Dendritic cell treated with granulocyte-macrophage colony-stimulating factor and Interleukin-4, amounts not matched to agents 40 ng/mL and 50 ng/mL, for 4 days (primary cell): ENCODE measurements around the gene DNAH10.

ENCODE experiments used
- H3K27ac Mint-ChIP-seq: one replicate; pipeline ENCODE4 v1.8.0; 2022; ENCODE audit warnings: mild to moderate bottlenecking, mixed read lengths
- H3K27me3 Mint-ChIP-seq: one replicate; pipeline ENCODE4 v1.8.0; 2022; ENCODE audit warnings: mild to moderate bottlenecking, mixed read lengths
- H3K36me3 Mint-ChIP-seq: one replicate; pipeline ENCODE4 v1.8.0; 2022; ENCODE audit warnings: low read depth, mixed read lengths
- H3K4me1 Mint-ChIP-seq: one replicate; pipeline ENCODE4 v1.8.0; 2022; ENCODE audit warnings: low read depth, mixed read lengths
- H3K4me3 Mint-ChIP-seq: one replicate; pipeline ENCODE4 v1.8.0; 2022; ENCODE audit warnings: mild to moderate bottlenecking, moderate library complexity, mixed read lengths
- H3K9me3 Mint-ChIP-seq: one replicate; pipeline ENCODE4 v1.8.0; 2022; ENCODE audit warnings: mixed read lengths
- intact Hi-C: fragments of 100-400 bp; cut with micrococcal nuclease; formaldehyde crosslinking; loops from one replicate; pipeline ENCODE4 v1.15.0; 2022

The DNAH10 gene

DNA sequence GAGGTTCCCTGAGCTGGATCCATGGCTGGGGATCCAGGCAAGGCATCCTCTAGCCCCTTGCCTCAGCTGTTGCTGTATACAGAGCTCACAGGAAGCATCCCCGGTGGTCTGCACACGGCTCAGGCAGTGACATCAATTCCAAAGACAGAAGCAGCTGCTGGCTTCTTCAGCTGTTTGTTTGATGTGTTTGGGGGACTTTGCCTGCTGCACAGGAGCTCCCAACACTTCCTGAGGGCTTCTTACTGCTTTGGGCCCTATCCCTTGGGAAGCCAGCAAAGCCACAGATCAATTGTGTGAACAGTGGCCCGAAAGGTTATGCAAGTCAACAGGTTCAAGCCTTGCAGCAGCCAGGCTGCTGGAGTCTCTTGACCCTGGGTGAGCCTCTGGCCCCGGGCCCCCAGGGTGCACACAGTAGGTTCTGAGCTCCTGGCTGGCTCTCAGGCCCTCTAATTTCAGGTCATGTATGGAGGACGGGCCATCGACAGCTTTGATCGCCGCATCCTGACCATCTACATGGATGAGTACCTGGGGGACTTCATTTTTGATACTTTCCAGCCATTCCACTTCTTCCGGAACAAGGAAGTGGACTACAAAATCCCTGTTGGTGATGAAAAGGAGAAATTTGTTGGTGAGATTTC, 168.0 kb downstream of the DNAH10 start:
- Mint-ChIP-seq H3K4me3 (no peak overlapping the region), H3K27me3 (peaks cover 21% of the 10 kb centered on the region), H3K36me3 (no peaks in the 10 kb centered on the region), H3K9me3 (no peaks in the 10 kb centered on the region), H3K27ac (no peak overlapping the region), H3K4me1 (peaks cover 17% of the 10 kb centered on the region)
- intact Hi-C loops: no loop called here

DNA sequence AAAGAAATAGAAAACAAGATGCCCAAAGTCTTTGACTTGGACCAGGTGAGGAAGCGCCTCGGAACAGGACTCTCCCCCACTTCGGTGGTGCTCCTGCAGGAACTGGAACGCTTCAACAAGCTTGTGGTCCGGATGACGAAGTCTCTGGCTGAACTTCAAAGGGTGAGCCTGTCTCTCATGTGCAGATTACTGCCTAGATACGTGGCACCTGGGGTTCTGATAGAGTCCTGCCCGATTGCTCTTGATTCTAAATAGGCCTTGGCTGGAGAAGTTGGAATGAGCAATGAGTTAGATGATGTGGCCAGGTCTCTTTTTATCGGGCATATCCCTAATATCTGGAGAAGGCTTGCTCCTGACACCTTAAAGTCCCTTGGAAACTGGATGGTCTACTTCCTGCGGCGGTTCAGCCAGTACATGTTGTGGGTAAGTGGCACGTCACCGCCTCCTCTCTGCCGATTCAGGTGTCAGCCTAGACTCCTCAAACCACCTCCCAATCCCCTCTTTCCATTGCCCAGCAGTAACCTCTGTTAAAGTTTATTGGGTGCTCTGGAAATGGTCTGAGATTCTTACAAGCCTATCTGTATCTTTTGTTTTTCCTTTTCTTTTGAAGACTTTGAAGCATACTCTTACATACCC, 169.7 kb downstream of the DNAH10 start:
- H3K4me3 Mint-ChIP-seq: no peak overlapping the region
- H3K36me3 Mint-ChIP-seq: peaks cover 10% of the 10 kb centered on the region
- H3K27ac Mint-ChIP-seq: no peak overlapping the region
- H3K4me1 Mint-ChIP-seq: peaks cover 17% of the 10 kb centered on the region
- H3K27me3 Mint-ChIP-seq: peaks cover 19% of the 10 kb centered on the region
- intact Hi-C loops: no loop called here
- H3K9me3 Mint-ChIP-seq: no peaks in the 10 kb centered on the region

DNA sequence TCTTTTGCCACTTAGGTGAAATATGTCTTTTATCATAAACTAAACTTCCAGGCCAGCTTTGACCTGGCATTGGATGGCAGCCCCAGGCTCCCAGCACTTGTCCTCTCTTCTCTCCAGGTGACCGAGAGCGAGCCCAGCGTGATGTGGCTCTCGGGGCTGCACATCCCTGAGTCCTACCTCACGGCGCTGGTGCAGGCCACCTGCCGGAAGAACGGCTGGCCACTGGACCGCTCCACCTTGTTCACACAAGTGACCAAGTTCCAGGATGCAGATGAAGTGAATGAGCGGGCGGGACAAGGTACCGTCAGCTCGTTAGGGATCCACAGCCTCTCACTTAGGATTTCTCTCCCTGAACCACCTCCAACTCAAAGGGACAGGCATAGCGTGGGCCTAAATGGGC, 171.1 kb downstream of the DNAH10 start:
- H3K36me3 Mint-ChIP-seq: peaks cover 21% of the 10 kb centered on the region
- H3K4me3 Mint-ChIP-seq: no peak overlapping the region
- no peak overlapping the region for H3K27ac Mint-ChIP-seq
- intact Hi-C loops: no loop called here
- peaks cover 18% of the 10 kb centered on the region for H3K4me1 Mint-ChIP-seq
- H3K27me3 Mint-ChIP-seq: peaks cover 10% of the 10 kb centered on the region
- H3K9me3 Mint-ChIP-seq: no peaks in the 10 kb centered on the region

DNA sequence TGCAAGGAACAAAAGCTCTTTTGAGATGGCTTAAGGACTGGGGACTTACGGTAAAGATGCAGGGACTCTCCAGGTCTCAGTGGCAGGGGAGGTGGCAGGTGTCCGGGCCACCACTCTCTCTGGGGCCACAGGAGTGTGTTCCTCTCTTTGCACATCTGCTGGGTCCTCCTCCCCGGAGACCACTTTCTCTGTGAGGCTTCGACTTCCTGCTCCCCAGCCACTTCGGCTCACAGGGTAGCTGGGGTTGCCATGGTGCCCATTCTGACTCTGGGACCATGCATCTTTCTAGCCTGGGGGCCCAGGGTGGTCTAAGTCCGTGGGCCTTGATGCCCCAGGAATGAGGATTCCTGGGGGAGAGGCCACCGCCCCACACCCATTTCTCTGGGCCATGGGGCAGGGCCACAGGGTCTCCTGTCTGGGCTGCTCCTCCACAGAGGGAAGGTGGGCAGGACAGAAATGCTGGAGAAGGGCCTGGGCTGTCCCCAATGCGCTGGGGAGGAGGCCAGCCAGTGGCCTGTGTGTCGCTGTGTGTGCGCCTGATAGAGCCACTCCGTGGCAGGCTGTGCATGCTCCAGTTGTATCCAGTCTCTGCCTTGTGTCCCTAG, 172.0 kb downstream of the DNAH10 start:
- peaks cover 18% of the 10 kb centered on the region for H3K4me1 Mint-ChIP-seq
- H3K36me3 Mint-ChIP-seq: peaks cover 21% of the 10 kb centered on the region
- no peak overlapping the region for H3K27ac Mint-ChIP-seq
- H3K27me3 Mint-ChIP-seq: peaks cover 10% of the 10 kb centered on the region
- intact Hi-C loops: no loop called here
- H3K9me3 Mint-ChIP-seq: no peaks in the 10 kb centered on the region
- no peak overlapping the region for H3K4me3 Mint-ChIP-seq

DNA sequence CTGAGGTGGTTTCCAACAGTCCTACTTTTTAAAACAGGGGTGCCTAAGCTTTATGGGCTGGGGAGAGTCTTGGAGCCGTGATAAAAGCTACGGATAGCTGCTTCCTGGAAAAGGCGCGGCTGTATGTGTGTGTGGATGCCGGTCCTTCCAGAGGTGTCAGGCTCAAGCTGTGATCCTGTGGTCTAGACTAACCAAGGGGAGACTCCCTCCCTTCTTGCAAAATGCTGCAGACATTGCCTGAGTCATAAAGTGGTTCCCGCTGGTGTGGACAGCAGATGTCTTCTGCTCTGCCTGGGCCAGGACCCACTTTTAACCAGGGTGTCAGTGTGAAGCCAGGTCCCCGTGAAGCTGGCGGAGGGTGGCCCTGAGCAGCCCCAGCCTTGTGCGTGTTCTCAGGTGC, 172.7 kb downstream of the DNAH10 start:
- Mint-ChIP-seq H3K4me1 (peaks cover 21% of the 10 kb centered on the region), H3K9me3 (no peaks in the 10 kb centered on the region), H3K4me3 (no peak overlapping the region), H3K36me3 (peaks cover 21% of the 10 kb centered on the region), H3K27me3 (peaks cover 10% of the 10 kb centered on the region), H3K27ac (no peak overlapping the region)
- intact Hi-C loops: no loop called here

DNA sequence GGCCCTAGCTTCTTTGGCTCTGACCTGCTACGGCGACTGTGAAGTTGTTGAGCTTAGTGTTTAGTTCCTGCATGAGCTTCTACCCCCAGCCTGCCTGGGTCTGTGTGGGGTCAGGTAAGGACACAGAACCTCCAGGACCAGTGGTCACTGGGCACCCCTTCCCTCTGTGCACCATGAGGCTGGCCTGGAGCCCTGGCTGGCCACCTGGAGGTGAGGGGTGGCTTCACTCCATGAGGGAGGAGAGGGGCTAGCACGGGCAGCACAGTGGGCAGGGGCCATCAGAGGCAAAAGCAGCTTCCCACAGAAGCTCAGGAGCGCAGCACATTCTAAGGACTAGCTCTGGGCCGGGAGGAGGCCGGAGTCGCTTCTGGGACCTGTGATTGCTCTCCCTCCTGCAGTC, 173.9 kb downstream of the DNAH10 start:
- H3K4me3 Mint-ChIP-seq: no peak overlapping the region

DNA sequence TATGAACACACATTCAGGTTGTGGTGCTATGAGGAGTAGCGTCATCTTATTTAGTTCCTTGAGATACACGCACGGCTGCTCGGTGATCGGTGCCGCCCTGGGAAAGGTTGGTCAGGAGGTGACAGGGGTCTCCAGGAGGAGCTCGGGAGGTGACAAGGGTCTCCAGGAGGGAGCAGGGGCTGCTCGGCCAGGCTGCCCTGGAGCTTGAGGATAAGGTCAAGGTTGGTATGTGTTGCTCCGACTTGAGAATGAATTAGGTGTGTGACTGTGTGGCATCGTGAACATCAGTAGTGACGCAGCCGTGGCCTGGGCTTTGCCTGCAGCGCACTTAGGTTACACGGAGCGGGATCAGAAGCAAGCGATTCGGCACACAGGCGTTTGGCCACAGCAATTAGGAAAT, 174.4 kb downstream of the DNAH10 start:
- peaks cover 33% of the 10 kb centered on the region for H3K4me1 Mint-ChIP-seq
- intact Hi-C loops: no loop called here
- peaks cover 8% of the 10 kb centered on the region for H3K27me3 Mint-ChIP-seq
- H3K27ac Mint-ChIP-seq: no peak overlapping the region
- H3K9me3 Mint-ChIP-seq: peaks cover 3% of the 10 kb centered on the region
- peaks cover 35% of the 10 kb centered on the region for H3K36me3 Mint-ChIP-seq
- H3K4me3 Mint-ChIP-seq: no peak overlapping the region

More for the DNA sequence above, 173.9 kb downstream of the DNAH10 start:
- Mint-ChIP-seq H3K27me3 (peaks cover 10% of the 10 kb centered on the region), H3K9me3 (no peaks in the 10 kb centered on the region), H3K4me1 (peaks cover 28% of the 10 kb centered on the region), H3K36me3 (peaks cover 30% of the 10 kb centered on the region), H3K27ac (no peak overlapping the region)
- intact Hi-C loops: no loop called here

DNA sequence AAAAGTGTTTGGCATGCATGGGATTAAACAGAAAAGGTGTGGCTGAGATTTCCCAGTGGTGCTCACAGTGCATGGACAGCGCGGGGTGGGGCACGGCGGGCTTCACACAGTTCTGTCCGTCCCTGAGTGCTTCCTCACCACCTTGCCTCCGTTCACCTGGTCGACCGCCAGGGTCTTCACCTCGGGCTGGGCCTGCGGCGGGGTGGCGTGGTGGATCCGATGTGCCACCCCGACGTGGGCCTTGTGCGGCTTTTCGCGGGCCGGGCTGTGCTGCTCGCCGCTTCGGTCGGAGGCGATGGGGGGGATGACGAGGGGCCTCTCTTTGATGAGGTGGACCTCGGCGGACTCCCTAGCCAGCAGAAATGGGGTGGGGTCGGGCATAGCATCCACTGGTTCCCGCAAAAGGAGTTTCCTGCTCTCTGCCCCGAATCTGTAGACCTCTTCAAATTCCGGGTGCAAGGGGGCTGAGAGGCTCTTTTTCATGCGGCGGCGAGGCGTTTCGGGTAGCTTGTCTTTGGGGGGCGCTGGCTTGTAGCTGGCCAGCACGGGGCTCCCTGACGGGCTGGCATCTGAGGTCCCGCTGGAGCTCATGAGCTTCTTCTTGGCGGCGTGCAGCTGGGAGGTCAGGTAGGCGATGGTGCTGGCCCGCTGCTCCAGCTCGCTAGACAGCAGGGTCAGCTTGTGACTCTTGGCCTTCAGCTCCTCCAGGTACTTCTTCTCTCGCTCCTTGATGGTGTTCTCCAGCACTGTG, 175.0 kb downstream of the DNAH10 start:
- intact Hi-C loops: no loop called here
- H3K27ac Mint-ChIP-seq: no peak overlapping the region
- peaks cover 6% of the 10 kb centered on the region for H3K27me3 Mint-ChIP-seq
- peaks cover 36% of the 10 kb centered on the region for H3K4me1 Mint-ChIP-seq
- peaks cover 42% of the 10 kb centered on the region for H3K36me3 Mint-ChIP-seq
- H3K4me3 Mint-ChIP-seq: no peak overlapping the region
- H3K9me3 Mint-ChIP-seq: peaks cover 9% of the 10 kb centered on the region

DNA sequence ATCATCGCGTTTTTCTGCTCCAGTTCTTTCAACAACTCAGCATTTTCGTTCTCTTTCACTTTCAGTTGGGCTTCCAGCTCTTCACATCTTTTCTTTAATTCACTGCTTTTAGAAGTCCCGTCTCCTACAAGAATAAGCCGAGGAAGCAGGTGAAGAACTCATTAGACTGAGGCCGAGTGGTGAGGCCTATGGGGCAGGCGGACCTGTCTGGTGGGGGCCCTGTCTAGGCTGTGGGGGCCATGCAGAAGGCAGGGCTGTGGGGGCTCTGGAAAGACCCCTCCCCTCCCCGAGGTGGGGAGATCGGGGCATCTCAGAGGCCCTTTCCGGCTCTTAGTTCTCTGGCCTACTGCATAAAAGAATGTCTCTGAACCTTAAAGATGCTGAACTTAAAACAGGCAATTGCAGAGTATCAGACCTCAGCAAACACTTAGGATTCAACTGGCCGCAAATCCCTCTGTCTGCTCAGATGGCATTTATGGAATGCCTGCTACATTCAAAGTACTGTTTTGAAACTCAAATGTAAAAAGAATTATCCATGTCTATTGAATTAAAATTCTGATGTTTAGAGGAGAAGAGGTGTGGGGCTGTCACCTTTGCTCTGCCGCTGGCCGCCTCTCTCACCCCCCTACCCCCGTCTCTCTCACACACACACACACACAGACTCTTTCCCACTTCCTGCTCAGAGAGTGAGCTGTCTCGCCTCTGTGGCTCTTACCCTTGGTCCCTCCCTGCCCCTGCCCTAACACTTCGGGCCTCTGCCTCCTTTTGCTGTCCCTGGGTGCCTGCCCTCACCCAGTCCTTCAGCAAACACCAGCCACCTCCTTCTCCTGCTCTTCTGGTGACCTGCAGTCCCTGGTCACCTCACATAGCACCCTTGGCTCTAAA, 175.8 kb downstream of the DNAH10 start:
- peak overlapping the region; percentile 75 for H3K27ac Mint-ChIP-seq
- peaks cover 50% of the 10 kb centered on the region for H3K36me3 Mint-ChIP-seq
- intact Hi-C loops: no loop called here
- peaks cover 18% of the 10 kb centered on the region for H3K9me3 Mint-ChIP-seq
- peaks cover 6% of the 10 kb centered on the region for H3K27me3 Mint-ChIP-seq
- H3K4me3 Mint-ChIP-seq: peak overlapping the region; percentile 18
- peaks cover 36% of the 10 kb centered on the region for H3K4me1 Mint-ChIP-seq

DNA sequence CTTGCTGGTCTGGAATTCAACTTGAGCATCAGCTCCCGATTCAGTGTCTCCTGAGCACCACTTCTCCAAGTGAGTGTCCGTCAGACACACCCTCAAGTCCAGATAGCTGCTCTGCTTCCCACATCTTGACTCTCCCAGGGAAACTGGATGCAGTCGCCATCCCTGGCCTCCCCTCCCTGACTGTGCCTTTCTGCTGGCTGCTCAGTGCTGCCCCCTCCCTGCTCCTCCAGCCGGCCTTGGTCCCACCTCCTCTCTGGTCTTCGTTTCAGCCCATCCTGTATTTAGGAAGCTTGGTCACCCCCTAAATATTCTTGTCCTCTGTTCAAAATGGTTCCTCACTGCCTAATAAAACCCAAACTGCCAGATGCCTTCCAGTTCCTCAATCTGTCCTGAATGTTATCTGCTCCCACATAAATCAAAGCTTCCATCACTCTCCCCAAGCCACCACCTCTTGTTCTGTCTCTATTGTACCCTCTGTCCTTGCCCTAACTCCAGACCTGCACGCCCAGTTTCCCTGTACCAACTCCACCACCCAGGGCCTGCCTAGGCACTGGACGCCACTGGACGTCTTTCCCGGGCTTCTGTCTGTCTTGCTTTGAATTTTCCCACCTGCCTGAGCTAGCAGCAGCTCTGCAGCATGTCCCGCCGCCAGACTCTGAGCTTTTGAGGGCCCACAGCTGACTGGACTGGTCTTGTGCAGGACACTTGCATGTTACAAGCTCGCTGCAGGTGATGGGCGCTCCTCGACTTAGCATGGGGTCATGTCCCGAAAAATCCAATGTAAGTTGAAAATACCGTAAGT, 176.8 kb downstream of the DNAH10 start:
- H3K9me3 Mint-ChIP-seq: peaks cover 18% of the 10 kb centered on the region
- H3K36me3 Mint-ChIP-seq: peaks cover 59% of the 10 kb centered on the region
- H3K4me3 Mint-ChIP-seq: peak overlapping the region; percentile 18
- peaks cover 36% of the 10 kb centered on the region for H3K4me1 Mint-ChIP-seq
- H3K27ac Mint-ChIP-seq: peak overlapping the region; percentile 75
- H3K27me3 Mint-ChIP-seq: no peaks in the 10 kb centered on the region
- intact Hi-C loops: no loop called here

DNA sequence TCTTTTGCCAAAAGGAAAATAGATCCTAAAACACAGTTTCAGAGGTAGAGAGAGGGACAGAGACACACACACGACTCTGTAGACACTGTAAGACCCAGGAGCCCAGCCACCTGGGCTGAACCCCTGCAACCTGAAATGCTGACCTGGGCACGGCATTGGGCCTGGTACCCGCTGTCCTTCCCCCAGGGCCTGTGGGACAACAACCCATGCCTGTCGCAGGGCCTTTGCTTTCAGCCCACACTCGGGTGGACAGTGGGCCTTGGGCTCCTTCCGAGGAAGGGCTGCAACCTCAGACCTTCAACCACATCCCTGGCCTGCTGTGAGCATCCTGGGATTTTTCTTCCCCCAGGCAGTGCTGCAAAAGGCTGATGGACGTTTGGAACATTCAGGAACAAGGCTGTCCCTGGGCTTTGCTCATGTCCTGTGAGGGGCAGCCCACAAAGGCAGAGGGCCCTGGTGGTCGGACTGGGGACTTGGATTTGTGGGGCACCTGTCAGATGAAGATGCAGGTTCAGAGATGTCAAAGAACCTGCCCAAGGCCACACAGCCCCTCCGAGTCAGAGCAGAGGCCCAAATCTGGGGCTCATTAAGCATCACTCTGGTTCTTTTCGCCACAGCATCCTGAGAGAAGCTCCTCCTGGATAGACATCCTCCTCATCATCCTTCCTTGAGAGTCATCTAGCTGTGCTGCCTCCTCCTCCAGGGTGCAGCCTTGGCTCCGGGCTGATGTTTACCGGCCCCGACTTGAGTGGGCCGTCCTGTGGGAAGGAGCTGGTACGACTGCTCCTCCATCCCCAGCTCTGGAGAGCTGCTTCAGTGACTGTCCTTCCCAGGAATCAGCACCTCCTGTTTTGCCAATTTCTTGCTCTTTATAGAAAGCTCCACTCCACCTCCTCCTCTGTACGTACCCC, 177.9 kb downstream of the DNAH10 start:
- H3K27ac Mint-ChIP-seq: no peak overlapping the region
- H3K36me3 Mint-ChIP-seq: peaks cover 67% of the 10 kb centered on the region
- intact Hi-C loops: no loop called here
- H3K9me3 Mint-ChIP-seq: peaks cover 18% of the 10 kb centered on the region
- no peak overlapping the region for H3K4me3 Mint-ChIP-seq
- H3K27me3 Mint-ChIP-seq: no peaks in the 10 kb centered on the region
- H3K4me1 Mint-ChIP-seq: peaks cover 36% of the 10 kb centered on the region

DNA sequence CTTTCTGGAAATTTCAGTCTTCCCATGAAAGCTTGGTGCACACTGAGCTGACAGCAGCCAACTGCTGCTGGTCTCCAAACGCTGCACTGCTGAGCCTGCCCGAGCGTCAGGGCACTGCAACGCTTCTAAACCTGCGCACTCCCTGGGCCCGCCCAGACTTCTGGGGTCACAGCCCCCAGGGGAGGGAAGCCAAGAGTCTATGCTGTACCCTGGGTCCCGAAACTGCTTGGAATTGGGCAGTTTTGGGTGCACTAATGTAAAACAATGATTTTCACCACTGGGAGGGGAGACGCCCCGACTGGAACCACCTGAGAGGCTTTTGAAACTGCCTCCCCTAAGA, 178.5 kb downstream of the DNAH10 start:
- intact Hi-C loops: no loop called here
- peaks cover 67% of the 10 kb centered on the region for H3K36me3 Mint-ChIP-seq
- peaks cover 36% of the 10 kb centered on the region for H3K4me1 Mint-ChIP-seq
- no peak overlapping the region for H3K27ac Mint-ChIP-seq
- peaks cover 18% of the 10 kb centered on the region for H3K9me3 Mint-ChIP-seq
- no peak overlapping the region for H3K4me3 Mint-ChIP-seq
- H3K27me3 Mint-ChIP-seq: no peaks in the 10 kb centered on the region
